Stimulated activated CD8-positive, alpha-beta memory T cell treated with anti-CD3 and anti-CD28 coated beads, Interleukin-7, amount 100 ng/mL, for 24 hours (primary cell): ENCODE data around the gene TUBGCP6.
"Not testable (repeated sequence)": the region's sequence is repeated elsewhere in the genome, so short reads cannot be mapped to it uniquely, and the experiment has no call there.

Source experiments
- DNase-seq: peaks from one replicate; pipeline ENCODE4 v3.0.0-alpha.2; 2020; ENCODE audit warnings: low read depth

Gene TUBGCP6

DNA sequence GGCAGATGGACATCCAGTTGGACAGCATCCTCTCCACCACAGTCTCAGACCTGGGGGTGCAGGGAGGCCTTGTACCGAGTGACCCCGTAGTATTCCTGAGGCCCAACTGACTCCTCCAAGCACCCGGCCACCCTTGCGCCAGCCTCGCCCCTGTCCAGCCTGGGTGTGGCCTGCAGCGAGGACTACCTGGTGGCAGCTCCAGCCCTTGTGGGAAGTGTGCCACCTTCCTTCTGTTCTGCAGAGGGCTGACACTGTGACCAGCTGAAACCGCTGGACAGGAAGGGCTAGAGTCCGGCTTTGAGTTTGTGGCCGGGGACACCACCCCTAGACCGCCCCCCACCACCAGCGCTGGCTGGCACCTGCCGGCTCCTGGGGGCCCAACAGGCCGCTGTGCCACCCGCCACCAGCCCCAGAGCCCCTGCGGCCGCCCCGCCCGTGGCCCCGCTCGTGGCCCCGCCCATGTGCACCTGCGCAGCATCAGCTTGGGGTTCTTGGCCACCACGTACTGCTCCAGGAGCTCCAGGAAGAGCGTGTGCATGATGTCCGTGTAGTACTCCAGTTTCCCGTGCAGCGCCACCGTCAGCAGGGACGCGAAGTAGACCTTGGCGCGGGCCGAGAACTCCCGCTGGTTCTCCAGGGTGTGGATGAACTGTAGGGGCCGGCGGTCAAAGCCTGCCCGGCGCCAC, 35.3 kb upstream of the TUBGCP6 start:
- no peak for DNase-seq

DNA sequence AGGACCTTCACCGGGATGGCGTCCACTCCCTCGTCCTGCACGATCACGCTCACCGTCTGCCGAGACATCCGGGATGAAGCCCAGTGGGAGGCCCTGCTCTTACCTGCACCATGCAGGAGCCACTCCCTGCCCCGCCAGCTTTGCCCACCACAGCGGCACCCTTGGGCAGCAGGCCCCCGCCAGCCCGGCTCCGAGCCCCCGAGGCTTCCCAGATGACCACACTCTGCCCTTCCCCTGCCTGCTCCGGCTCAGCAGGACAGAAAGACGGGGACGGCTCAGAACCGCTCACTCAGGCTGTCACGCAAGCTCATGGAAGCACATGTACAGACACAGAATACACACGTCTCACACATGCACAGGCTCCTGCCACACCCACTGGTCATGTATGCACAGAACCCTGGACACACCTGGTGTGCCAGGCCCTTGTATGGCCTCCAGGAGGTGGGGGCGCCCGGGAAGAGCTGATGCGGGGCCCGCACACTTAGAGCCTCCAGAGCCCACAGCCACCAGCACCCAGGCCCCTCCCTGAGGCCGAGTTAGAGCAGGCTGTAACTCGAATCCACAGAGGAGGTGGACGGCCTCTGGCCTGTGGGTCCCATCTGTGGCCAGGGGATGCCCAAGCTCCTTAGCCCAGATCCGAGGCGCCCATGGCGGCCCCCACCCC, 34.3 kb upstream of the TUBGCP6 start:
- no peak for DNase-seq

DNA sequence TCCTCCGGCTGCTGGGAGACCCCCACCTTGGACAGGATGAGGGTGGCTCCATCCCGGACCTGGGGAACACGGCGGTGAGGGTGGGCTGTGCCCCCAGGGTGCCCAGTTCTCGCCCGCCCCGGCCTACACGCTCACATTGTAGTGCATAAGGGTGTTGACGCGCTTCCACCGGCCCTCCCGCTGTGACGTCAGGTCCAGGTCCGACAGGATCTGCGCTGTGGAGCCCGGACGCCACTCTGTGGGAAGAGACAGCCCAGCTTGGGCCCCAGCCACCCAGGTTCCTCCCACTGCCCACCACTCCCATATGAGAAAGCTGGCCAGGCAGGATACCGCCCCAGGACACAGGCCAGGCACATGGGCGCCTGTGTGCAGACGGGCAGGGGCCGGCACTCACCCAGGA, 33.6 kb upstream of the TUBGCP6 start:
- DNase-seq = no peak

DNA sequence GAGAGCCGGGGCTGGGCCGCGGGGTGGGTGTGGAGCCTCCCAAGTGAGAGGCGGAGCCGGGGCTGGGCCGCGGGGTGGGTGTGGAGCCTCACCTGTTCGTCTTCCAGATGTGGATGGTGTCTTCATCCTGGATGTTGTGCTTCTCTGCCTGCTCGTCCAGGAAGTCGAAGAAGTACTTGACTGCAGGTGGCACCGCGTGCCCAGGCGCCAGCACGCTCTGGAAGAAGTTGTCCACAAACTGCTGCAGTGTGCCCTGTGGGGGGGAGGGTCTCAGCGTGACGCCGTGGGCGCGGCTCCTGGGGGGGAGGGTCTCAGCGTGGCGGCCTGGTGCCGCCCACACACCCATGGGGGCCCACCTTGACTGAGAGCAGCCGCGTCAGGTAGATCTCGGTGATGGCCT, 32.9 kb upstream of the TUBGCP6 start:
- DNase-seq = no peak

DNA sequence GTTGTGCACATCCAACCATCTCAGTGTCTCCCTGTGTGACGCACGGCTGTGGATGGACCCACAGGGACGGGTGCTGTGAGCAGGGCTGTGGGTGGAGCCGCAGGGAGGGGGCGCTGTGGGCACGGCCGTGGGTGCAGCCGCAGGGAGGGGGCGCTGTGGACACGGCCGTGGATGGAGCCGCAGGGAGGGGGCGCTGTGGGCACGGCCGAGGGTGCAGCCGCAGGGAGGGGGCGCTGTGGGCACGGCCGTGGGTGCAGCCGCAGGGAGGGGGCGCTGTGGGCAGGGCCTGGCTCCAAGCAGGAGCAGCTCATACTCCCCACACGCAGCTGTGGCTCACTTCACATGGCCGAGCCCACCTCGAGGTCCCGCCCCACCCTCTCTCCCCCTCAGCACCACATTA, 31.3 kb upstream of the TUBGCP6 start:
- DNase-seq = no peak

DNA sequence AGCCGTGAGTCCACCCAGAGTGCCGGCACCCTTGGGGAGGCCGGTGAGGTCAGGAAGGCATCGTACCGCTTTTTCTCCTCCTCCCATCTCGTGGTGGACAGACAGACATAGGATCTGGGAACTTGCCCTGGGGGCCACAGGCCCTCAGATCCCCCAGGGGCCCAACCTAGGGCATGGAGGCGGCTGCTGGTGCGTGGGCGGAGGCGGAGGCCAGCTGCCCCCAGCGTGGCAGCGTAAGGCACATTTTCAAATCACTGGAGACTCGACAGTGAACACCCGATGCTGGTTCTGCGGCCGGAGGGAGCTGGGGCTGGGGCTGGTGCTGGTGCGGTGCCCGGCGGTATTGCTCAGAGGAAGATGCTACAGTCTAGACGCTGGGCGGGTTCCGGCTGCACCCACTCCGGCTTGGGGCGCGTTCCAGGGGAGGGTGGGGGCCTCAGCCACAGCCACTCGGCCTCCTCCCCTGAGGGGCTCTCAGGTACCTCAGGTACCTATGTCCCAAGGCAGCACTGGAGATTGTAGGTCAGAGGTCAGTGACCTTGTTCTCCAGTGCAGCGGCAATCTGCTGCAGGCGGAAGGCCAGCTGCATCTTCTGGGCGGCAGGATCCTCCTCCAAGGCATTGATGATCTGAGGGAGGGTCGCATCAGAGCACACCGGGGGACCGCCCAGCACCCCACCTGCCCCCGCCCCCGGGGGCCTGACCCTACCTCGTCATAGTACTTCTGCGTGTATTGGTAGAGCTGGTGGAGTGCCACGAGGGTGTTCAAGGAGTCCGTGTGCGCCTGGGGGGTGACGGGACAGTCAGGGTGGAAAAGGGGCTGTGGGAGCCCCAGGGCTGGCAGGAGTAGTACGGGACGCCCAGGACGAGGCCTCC, 30.6 kb upstream of the TUBGCP6 start:
- no peak for DNase-seq

DNA sequence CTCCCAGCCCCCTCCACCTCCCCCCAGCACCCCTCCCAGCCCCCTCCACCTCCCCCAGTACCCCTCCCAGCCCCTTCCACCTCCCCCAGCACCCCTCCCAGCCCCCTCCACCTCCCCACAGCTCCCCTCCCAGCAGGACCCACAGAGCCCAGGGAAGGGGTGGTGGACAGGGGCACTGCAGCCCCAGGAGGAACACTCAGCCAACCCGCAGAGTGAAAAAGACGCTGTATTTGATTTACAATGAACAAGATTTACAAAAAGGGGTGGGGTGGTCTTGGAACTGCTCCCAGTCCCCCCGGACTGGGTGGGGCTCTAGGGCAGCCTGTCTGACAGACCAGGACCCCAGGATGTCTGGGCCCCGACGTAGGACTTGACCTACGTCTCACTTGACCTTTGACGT, 29.9 kb upstream of the TUBGCP6 start:
- no peak for DNase-seq

DNA sequence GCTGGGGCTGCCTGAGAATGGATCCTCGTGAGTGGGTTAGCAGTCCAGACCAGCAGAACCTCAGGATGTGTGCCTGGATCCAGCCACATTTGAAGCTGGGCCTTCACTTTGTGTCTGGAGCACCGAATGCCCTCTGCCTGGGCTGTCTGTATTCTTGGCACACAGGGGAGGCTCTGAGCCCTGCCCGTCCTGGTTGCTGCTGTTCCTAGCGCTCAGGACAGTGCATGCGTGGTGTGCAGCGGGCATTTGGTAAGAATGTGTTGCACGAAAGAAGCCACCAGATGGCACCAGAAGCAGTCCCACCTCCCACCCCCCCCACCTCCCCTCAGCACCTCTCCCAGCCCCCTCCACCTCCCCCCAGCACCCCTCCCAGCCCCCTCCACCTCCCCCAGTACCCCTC, 29.5 kb upstream of the TUBGCP6 start:
- DNase-seq = no peak

DNA sequence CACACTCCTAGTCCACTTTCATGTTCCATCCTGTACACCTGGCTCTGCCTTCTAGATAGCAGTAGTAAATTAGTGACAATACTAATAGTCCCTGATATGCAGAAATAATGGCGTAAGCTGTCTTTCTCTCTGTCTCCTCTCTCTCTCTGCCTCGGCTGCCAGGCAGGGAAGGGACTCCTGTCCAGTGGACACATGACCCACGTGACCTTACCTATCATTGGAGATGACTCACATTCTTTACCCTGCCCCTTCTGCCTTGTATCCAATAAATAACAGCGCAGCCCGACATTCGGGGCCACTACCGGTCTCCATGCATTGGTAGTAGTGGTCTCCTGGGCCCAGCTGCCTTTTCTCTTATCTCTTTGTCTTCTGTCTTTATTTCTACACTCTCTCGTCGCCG, 29.0 kb upstream of the TUBGCP6 start:
- DNase-seq = not testable (repeated sequence)

DNA sequence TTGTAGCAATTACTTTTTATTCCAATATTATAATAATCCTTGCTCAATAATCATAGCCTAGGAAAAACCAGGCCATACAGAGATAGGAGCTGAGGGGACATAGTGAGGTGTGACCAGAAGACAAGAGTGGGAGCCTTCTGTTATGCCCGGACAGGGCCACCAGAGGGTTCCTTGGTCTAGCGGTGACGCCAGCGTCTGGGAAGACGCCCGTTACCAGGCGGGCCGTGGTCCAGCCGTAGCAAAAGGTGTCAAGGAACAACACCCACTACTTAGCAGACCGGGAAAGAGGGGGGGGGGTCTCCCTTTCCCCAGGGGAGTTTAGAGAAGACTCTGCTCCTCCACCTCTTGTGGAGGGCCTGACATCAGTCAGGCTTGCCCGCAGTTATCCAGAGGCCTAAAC, 28.5 kb upstream of the TUBGCP6 start:
- not testable (repeated sequence) for DNase-seq

DNA sequence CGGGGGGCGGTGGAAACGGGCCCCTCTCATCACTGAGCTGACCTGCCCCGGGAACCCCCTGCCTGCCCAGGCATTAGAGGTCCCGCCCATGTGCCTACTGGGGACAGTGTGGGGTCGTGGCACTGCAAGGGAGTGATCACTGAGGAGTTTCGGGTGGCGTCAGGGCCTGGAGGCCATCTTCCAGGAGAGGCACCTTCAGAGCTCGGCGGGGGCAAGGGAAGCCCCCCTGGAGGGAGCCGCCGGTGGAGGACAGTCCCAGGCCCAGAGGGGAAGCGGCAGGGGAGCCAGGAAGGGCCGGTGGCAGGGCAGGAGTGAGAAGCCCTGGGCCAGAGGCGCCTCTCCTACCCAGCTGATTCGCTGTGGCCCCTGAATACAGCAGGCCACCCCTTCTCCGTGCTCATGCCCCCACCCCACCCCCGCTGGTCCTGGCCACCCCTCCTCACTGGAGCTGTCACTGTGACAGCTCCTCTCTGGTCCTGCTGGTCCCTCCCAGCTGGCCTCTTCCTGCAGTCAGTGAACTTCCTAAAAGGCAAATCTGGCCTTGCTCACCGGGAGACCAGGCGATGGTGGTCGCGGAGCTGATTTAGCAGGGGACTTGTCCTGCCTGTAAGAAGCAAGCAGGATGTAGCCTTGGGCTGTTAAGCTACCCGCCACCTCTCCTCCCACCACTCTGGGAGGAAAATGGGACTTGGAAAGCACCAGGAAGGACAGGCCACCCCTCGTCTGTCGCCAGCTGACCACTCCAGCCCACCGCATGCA, 27.4 kb upstream of the TUBGCP6 start:
- DNase-seq = no peak

DNA sequence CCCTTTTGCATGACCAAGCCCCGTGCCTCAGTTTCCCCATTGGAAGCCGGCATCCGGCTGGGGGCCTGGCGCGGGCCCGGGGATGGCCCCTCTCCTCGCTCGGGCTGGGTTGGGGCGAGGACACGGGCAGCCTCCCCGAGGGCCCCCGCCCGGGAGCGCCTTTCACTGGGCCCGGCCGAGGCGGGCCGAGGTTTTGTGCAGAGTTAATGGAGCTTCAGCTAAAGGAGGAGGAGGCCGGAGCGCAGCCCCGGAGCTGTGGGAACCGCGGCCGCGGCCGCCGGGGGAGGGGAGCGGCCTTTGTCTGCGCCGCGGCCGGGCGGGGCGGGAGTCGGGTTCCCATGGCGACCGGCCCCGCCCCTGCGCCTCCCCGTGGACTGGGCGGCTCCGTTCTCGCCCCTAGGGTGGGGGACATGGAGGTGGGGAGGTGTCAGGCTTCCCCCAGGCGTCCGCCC, 26.7 kb upstream of the TUBGCP6 start:
- DNase-seq = no peak

DNA sequence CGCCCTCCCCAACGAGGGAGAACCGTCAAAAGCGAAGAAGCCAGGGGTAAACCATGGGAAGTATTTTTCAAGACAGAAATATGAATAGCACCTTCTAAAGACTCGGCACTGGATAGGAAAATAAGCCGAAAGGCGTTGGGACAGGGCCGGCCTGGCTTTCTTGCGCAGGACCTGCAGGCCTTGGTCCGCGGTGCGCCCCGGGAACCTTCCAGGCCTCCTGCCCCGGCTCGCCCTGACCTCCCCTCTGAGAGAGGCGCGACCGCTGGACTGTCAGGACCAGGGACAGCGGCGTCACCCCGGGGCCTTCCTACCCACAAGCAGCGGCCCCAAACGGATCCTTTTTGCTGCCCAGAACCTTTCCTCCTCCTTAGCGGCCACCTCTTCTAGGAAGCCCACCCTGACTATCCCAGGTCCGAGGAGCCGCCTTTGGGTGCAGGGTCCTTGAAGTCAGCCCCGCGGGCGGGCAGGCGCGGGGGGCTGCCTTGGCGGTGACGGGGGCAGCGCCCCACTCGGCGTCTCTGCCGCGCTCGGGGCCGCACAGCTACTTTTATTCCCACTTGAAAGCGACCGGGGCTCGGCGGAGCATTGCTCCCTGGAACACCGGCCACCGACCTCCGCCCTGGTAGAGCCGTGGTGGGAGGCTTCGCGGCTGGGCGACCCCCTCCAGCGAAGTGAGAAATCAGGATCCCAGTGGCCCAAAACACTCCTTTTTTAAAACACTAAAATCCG, 26.0 kb upstream of the TUBGCP6 start:
- no peak for DNase-seq

DNA sequence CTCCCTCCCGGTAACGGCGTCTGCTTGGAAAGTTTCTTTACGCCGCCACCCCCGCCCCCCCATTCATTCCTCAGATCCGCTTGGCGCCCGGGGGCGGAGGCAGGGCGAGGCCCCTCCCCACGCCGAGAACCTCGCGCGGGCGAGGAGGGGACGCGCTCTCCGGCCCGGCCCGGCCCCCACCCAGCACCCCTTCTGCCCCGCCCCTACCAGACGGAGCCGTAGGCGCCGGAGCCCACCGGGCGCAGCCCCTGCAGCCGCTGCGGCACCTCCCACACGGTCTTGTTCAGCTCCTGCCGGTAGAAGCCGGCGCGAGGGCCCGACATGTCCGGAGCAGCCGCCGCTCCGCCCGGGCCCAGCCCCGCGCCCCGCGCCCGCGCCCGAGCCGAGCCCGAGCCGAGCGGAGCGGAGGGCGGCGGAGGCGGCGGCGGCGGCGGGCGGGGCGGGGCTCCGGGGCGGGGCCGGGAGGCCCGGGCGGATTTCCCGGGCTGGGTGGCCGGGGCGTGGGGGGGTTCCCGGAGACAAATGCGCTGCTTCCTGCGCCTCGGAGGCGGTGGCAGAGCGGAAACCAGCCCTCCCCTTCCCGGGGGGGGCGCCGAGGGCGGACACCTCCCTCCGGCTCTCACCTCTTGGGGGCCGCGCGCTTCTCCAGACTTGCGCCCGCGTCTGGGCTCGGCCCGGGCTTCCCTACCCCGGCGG, 25.3 kb upstream of the TUBGCP6 start, which contains the start of gene MAPK11:
MAPK11 (minus strand) TSS at position 411 of the 696 bp plus-strand sequence; CDS start at position 323, 88 bp downstream.
- no peak for DNase-seq

DNA sequence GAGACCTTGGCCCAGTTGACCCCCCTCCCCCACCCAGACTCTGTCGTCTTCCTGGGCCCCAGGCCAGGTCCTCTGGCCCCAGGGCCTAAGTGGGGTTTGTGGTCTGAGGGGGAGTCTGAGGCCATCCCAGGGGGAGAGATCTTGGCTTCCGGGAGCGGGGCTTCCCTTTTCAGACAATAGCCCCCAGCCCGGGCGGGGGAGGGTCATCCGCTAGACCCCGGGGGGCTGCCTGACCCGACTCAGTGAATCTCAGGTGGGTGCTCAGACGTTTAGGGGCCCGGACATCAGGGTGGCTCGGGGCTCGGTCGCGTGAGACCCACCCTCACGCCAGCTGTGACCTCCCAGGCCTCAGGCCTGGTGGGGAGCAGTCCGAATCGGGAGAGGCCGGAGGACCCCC, 24.7 kb upstream of the TUBGCP6 start:
- DNase-seq = no peak

DNA sequence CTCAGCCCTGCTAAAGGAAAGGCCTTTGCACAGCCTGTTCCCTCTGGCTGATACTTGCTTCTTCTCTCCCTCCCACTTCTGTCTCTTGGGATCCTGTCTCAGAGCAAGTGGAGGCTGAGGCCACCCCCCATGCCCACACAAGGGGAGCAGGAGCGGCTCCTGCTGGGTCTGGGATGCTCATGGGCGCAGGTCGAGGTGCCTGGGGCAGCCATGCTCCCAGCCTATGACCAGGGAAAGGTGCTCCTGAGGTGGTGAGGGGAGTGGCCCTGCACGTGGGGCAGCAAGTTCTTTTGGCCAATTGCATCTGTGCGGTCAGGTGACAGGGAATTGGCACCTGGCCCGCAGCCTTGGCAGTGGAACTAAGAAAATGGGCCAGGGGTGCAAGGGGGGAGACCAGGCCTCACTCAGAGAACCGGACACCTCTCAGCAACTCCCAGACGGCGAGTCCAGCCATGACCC, 23.9 kb upstream of the TUBGCP6 start:
- no peak for DNase-seq

DNA sequence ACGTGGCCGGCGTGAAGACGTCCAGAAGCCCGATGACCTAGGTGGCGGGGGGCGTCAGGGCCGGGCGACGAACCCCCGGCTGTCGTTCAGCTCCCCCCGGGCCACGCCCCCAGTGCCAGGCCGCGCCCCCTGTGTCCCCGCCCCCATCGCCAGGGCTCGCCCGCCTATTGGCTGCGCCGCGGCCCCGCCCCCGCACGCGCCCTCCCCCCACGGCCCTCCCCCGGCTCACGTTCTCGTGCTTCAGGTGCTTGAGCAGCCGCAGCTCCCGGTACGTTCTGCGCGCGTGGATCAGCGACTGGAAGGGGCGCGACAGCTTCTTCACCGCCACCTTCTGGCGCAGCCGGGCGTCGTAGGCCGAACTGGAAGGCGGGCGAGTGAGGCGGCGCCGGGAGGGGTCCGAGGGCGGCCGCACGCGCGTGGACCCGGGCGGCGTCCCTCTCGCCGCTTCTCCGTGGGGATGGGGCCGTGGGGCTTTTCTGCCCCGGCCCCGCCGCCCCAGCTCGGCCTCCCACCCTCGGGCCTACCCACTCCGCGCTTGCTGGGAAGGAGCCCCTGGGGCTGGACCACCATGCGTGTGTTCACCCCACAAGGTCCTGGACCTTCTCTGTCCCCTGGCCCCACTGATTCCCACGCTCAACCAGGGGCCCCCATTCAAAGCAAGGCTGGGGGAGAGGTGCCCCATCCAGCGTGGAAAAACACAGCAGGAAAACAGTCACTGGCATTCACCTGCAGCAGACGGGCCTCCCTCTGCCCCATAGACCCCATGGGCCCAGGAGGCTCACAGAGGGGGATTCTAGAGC, 23.0 kb upstream of the TUBGCP6 start:
- no peak for DNase-seq

DNA sequence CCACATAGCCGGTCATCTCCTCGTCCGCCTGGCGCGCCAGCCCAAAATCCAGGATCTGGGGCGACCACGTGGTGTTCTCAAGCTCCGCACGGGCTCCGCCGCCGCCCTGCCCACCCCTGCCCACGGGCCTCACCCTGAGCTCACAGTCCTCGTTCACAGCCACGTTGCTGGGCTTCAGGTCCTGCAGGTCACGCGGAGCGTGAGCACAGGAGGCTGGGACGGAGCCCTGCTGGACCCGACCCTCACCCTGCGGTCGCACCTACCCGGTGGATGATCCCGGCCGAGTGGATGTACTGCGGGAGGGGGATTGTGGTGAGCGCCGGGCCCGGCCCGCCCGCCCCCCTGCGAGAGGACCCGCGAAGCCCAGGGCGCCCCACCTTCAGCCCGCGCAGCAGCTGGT, 22.2 kb upstream of the TUBGCP6 start:
- DNase-seq = no peak

DNA sequence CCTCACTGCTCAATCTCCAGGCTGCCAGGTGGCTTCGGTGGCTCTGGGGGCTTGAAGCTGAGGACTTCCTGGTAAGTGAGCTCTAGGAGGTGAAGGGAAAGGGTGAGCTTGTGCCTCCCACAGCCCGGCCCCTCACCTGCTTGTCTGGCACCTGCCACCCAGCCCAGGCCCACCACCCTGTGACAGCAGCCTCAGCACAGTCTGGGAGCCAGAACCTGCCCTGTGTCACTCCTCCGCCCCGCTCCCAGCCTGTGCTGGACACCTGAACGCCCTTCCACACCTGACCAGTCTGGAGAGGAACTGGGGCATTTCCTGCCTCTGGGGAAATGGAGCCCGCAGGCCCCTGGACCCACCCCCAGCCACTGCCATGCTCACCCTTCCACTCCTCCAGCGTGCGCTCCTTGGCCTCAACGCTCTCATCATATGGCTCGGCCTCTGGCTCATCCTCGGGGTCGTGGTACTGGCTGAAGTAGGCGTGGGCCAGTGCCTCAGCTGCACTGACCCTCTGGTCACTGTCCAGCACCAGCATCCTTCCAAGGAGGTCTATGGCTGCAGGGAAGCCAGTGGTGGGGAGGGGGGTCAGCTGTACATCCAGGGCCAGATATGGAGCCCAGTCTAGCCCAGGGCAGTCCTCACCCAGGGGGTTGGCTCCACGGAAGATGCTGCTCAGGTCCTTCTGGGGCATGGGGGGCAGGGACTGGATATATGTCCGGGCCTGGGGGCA, 20.3 kb upstream of the TUBGCP6 start:
- DNase-seq = no peak
